IMR-90 (cell line): ENCODE measurements around the gene GNB1L. TPM values are rescaled to one million over a fixed set of nuclear protein-coding genes. Genes with fewer than 3 reads are reported as not detected.
A peak's percentile ranks its signal among the peaks of the same experiment; 100 is the strongest.

Experiments used
- ATAC-seq: fragments of 200-7000 bp; cut with Tn5 transposase; 2 replicates; pipeline ENCODE4 v1.9.1; 2020; ENCODE audit warnings: low read depth, mild to moderate bottlenecking, moderate library complexity
- BruUV-seq: library from RNA; stranded (reverse); fragments of 400-500 nt; replicated peaks from 2 replicates; lab custom pipeline; 2021; lab: Mats Ljungman, UMichigan
- CTCF ChIA-PET: fragments of 300-600 bp; formaldehyde crosslinking; extraction: SDS; loops from one replicate; lab custom pipeline; 2021; ENCODE audit warnings: antibody characterized with exemption; lab: Yijun Ruan, JAX
- POLR2A ChIA-PET: fragments of 300-600 bp; sonication (Branson Sonifier 250); formaldehyde crosslinking; loops from one replicate; lab custom pipeline; 2022; ENCODE audit warnings: antibody characterized with exemption; ENCODE audit not compliant: unreplicated experiment; lab: Charles Lee
- DNase-seq: peaks from one replicate; pipeline ENCODE4 v3.0.0; 2013
- H2AFZ ChIP-seq: replicated peaks from 2 replicates; pipeline ENCODE3; 2013; ENCODE audit warnings: low read length, mild to moderate bottlenecking; ENCODE audit not compliant: poor library complexity
- H2AK5ac ChIP-seq: 2 replicates; pipeline ENCODE4 v1.6.1; 2013; ENCODE audit warnings: low read depth, low read length, inconsistent platforms
- H2AK9ac ChIP-seq: replicated peaks from 2 replicates; pipeline ENCODE3; 2013; ENCODE audit warnings: mild to moderate bottlenecking, low read depth, low read length, moderate library complexity; ENCODE audit not compliant: poor library complexity
- H2BK120ac ChIP-seq: 2 replicates; pipeline ENCODE4 v1.6.1; 2013; ENCODE audit warnings: low read depth, low read length, inconsistent platforms
- H2BK15ac ChIP-seq: 3 replicates; pipeline ENCODE4 v1.6.1; 2013; ENCODE audit warnings: low read depth, low read length, inconsistent platforms
- H2BK20ac ChIP-seq: 2 replicates; pipeline ENCODE4 v1.6.1; 2013; ENCODE audit warnings: low read depth, mild to moderate bottlenecking, inconsistent platforms, low read length, moderate library complexity
- H2BK5ac ChIP-seq: 2 replicates; pipeline ENCODE4 v1.6.1; 2013; ENCODE audit warnings: mild to moderate bottlenecking, low read depth, low read length, inconsistent platforms; ENCODE audit not compliant: poor library complexity, severe bottlenecking
- H3K14ac ChIP-seq: replicated peaks from 2 replicates; pipeline ENCODE4 v1.6.1; 2013; ENCODE audit warnings: low read depth, low read length, inconsistent platforms
- H3K18ac ChIP-seq: 2 replicates; pipeline ENCODE4 v1.6.1; 2013; ENCODE audit warnings: low read depth, low read length, control low read depth
- H3K23ac ChIP-seq: 2 replicates; pipeline ENCODE4 v1.6.1; 2013; ENCODE audit warnings: low read depth, low read length, inconsistent platforms
- H3K27ac ChIP-seq: 2 replicates; pipeline ENCODE4 v1.5.1; 2013; ENCODE audit warnings: mild to moderate bottlenecking, control low read depth, low read length; ENCODE audit not compliant: insufficient read depth
- H3K27me3 ChIP-seq: 2 replicates; pipeline ENCODE4 v1.6.1; 2013; ENCODE audit warnings: low read length; ENCODE audit not compliant: control insufficient read depth, insufficient read depth
- H3K36me3 ChIP-seq: 2 replicates; pipeline ENCODE4 v1.6.1; 2013; ENCODE audit warnings: low read length, mixed read lengths; ENCODE audit not compliant: control insufficient read depth, insufficient read depth
- H3K4ac ChIP-seq: 2 replicates; pipeline ENCODE4 v1.6.1; 2013; ENCODE audit warnings: low read depth, low read length, inconsistent platforms
- H3K4me1 ChIP-seq: 2 replicates; pipeline ENCODE4 v1.6.1; 2013; ENCODE audit warnings: low read length, mixed read lengths; ENCODE audit not compliant: control insufficient read depth, insufficient read depth
- H3K4me2 ChIP-seq: 2 replicates; pipeline ENCODE4 v1.6.1; 2013; ENCODE audit warnings: low read depth, mild to moderate bottlenecking, control low read depth, low read length, moderate library complexity
- H3K4me3 ChIP-seq: 2 replicates; pipeline ENCODE4 v1.5.1; 2013; ENCODE audit warnings: low read depth, mild to moderate bottlenecking, control low read depth, low read length, moderate library complexity; ENCODE audit not compliant: insufficient read depth
- H3K56ac ChIP-seq: 2 replicates; pipeline ENCODE4 v1.6.1; 2013; ENCODE audit warnings: low read length, inconsistent platforms; ENCODE audit not compliant: insufficient read depth; ENCODE audit errors: extremely low read depth
- H3K79me1 ChIP-seq, 2 experiments: 2 replicates each; pipeline ENCODE4 v1.6.1; 2013; ENCODE audit warnings: low read length in 2 of 2, inconsistent platforms in 1 of 2, low read depth in 1 of 2
- H3K9ac ChIP-seq: 2 replicates; pipeline ENCODE4 v1.6.1; 2013; ENCODE audit warnings: low read depth, low read length, control low read depth
- H3K9me1 ChIP-seq: 2 replicates; pipeline ENCODE4 v1.6.1; 2013; ENCODE audit warnings: low read length, inconsistent platforms; ENCODE audit not compliant: insufficient read depth
- H3K9me3 ChIP-seq: 2 replicates; pipeline ENCODE4 v1.6.1; 2013; ENCODE audit warnings: low read length; ENCODE audit not compliant: control insufficient read depth, insufficient read depth
- H4K20me1 ChIP-seq: 2 replicates; pipeline ENCODE4 v1.6.1; 2013; ENCODE audit warnings: low read length, inconsistent platforms; ENCODE audit not compliant: insufficient read depth
- H4K5ac ChIP-seq: 2 replicates; pipeline ENCODE4 v1.6.1; 2013; ENCODE audit warnings: mild to moderate bottlenecking, low read depth, low read length, control low read depth
- H4K8ac ChIP-seq, 2 experiments: 2 replicates each; pipeline ENCODE4 v1.6.1; 2013; ENCODE audit warnings: low read depth in 2 of 2, low read length in 2 of 2, control low read depth in 1 of 2, inconsistent platforms in 1 of 2
- H4K91ac ChIP-seq: 2 replicates; pipeline ENCODE4 v1.6.1; 2013; ENCODE audit warnings: low read depth, low read length, inconsistent platforms; ENCODE audit not compliant: insufficient read depth
- BHLHE40 ChIP-seq: fragments of 150-350 bp; IDR thresholded peaks from 2 replicates; pipeline ENCODE4 v1.6.1; 2016; ENCODE audit warnings: mild to moderate bottlenecking, low read depth, low read length
- CEBPB ChIP-seq: IDR thresholded peaks from 2 replicates; pipeline ENCODE4 v1.6.1; 2012; ENCODE audit warnings: low read depth, low read length, improper control_type of control experiment
- FOS ChIP-seq: fragments of 150-350 bp; IDR thresholded peaks from 2 replicates; pipeline ENCODE4 v1.6.1; 2016; ENCODE audit warnings: low read depth, low read length
- MAFK ChIP-seq: IDR thresholded peaks from 2 replicates; pipeline ENCODE4 v1.6.1; 2012; ENCODE audit warnings: low read depth, low read length, improper control_type of control experiment
- MAZ ChIP-seq: IDR thresholded peaks from 2 replicates; pipeline ENCODE4 v1.6.1; 2012; ENCODE audit warnings: low read depth, mild to moderate bottlenecking, low read length, improper control_type of control experiment, moderate library complexity, borderline replicate concordance
- NFE2L2 ChIP-seq: fragments of 150-350 bp; IDR thresholded peaks from 2 replicates; pipeline ENCODE4 v1.6.1; 2016; ENCODE audit warnings: low read depth, mild to moderate bottlenecking, low read length
- RAD21 ChIP-seq: IDR thresholded peaks from 2 replicates; pipeline ENCODE4 v1.6.1; 2012; ENCODE audit warnings: low read length, improper control_type of control experiment
- RCOR1 ChIP-seq: IDR thresholded peaks from 2 replicates; pipeline ENCODE4 v1.6.1; 2012; ENCODE audit warnings: mild to moderate bottlenecking, low read length, improper control_type of control experiment; ENCODE audit not compliant: insufficient replicate concordance
- RFX5 ChIP-seq: IDR thresholded peaks from 2 replicates; pipeline ENCODE4 v1.8.0; 2012; ENCODE audit warnings: low read depth, mild to moderate bottlenecking, low read length, moderate library complexity
- SMC3 ChIP-seq: fragments of 150-350 bp; IDR thresholded peaks from 2 replicates; pipeline ENCODE4 v1.6.1; 2016; ENCODE audit warnings: low read depth, mild to moderate bottlenecking, antibody characterized with exemption, low read length, moderate library complexity
- WGBS, 2 experiments: methylation state at CpG; one replicate each; pipeline versions ENCODE4 v1.1.5 to v1.1.7; 2013; ENCODE audit warnings: missing lambda C conversion rate in 2 of 2; ENCODE audit not compliant: insufficient read length in 1 of 2; ENCODE audit errors: extremely low coverage in 2 of 2; 5-methylcytosine and 5-hydroxymethylcytosine counted together
- dilution Hi-C: fragments of 300-500 bp; cut with HindIII; formaldehyde crosslinking; loops from one replicate; pipeline ENCODE4 v1.14.3; 2018; ENCODE audit warnings: low sequenced_read_pairs; ENCODE audit not compliant: unreplicated experiment
- in situ Hi-C: fragments of 300-500 bp; cut with MboI; formaldehyde crosslinking; loops from 3 replicates; pipeline ENCODE4 v1.14.3; 2019; ENCODE audit warnings: low sequenced_read_pairs, inconsistent platforms, mixed read lengths
- intact Hi-C: fragments of 100-400 bp; cut with micrococcal nuclease; formaldehyde crosslinking; loops from 2 replicates; pipeline ENCODE4 v1.10.0; 2022
- polyA plus RNA-seq, 3 experiments: library from polyadenylated mRNA; depleted of rRNA; stranded (reverse); fragments of >200 nt; gene quantifications; 2 replicates each; pipeline ENCODE4 v1.2.3, GENCODE V29; 2012; ENCODE audit warnings: low replicate concordance in 1 of 3
- total RNA-seq: library from RNA; depleted of rRNA; stranded (reverse); fragments of >200 nt; gene quantifications from 2 replicates; pipeline ENCODE4 v1.2.3, GENCODE V29; 2012
- TF ChIP-seq, protein P1 (sequence below): conservative IDR thresholded peaks from 2 replicates; pipeline ENCODE4 v1.5.1; 2012; ENCODE audit warnings: mild to moderate bottlenecking, low read depth, low read length, improper control_type of control experiment
- TF ChIP-seq, protein P2 (sequence below): fragments of 150-350 bp; IDR thresholded peaks from 2 replicates; pipeline ENCODE4 v1.6.1; 2016; ENCODE audit warnings: low read depth, mild to moderate bottlenecking, low read length, moderate library complexity, borderline replicate concordance
- TF ChIP-seq, protein P3 (sequence below): fragments of 150-350 bp; IDR thresholded peaks from 2 replicates; pipeline ENCODE4 v1.6.1; 2017; ENCODE audit warnings: mild to moderate bottlenecking, antibody characterized with exemption, low read length, low read depth

GNB1L gene
- total and polyA plus RNA-seq, 2 of the 4 experiments (the other 2 are of a cell fraction) = 2.5 to 4.4 TPM

- in situ Hi-C loops = no loop called here
- intact Hi-C loops = no loop called here
Measured at GRCh38 chr22:19879992-19880785, 25.5 kb upstream of the GNB1L start.

More at GRCh38 chr22:19879992-19880785, 25.5 kb upstream of the GNB1L start:
- H2BK15ac ChIP-seq = peak overlapping the region; percentile 95
- ATAC-seq (no peak), DNase-seq (no peak)
- peak overlapping the region; percentile 99 for H2AK5ac ChIP-seq
- H4K8ac ChIP-seq = peak overlapping the region; percentile 93 to 96
- H3K79me1 ChIP-seq = peaks cover 18 to 51% of the 10 kb centered on the region in 2 experiments
- peak overlapping the region; percentile 100 for H2BK120ac ChIP-seq
- peak overlapping the region; percentile 68 for H4K5ac ChIP-seq
- H3K4me1 ChIP-seq = peaks cover 54% of the 10 kb centered on the region
- peak overlapping the region; percentile 96 for H3K14ac ChIP-seq
- peak overlapping the region; percentile 99 for H3K4ac ChIP-seq
- H3K9me3 ChIP-seq = no peaks in the 10 kb centered on the region
- ChIA-PET CTCF (interaction anchor here (0.6 to 1.6 kb wide), 2 partner anchors 12 to 79 kb away, joined by 3 to 4 read pairs; no protein-coding TSS in a partner anchor), POLR2A (no interaction called here)
- dilution Hi-C loops = no loop called here
- H2AFZ ChIP-seq = peak overlapping the region; percentile 72
- BruUV-seq = no TSS peak
- no peak overlapping the region for H3K4me3 ChIP-seq
- peak overlapping the region; percentile 97 for H2AK9ac ChIP-seq
- peaks cover 4% of the 10 kb centered on the region for H4K20me1 ChIP-seq
- peak overlapping the region; percentile 100 for H4K91ac ChIP-seq
- peak overlapping the region; percentile 96 for H3K23ac ChIP-seq
- H2BK5ac ChIP-seq = peak overlapping the region; percentile 97
- H3K9ac ChIP-seq = peak overlapping the region; percentile 12; the same call in 1 of the 2 replicates
- H3K4me2 ChIP-seq = peak overlapping the region; percentile 51; the same call in 1 of the 2 replicates
- peak overlapping the region; percentile 100 for H2BK20ac ChIP-seq
- H3K18ac ChIP-seq = peak overlapping the region; percentile 58
- H3K9me1 ChIP-seq = peaks cover 54% of the 10 kb centered on the region
- H3K36me3 ChIP-seq = no peaks in the 10 kb centered on the region
- peak overlapping the region; percentile 84 for H3K27ac ChIP-seq
- TF ChIP-seq MAZ (no peak), RCOR1 (no peak), SMC3 (no peak), MAFK (no peak), CEBPB (no peak), BHLHE40 (no peak), RFX5 (no peak), NFE2L2 (no peak), RAD21 (no peak), FOS (no peak)
- TF ChIP-seq, protein P1, sequence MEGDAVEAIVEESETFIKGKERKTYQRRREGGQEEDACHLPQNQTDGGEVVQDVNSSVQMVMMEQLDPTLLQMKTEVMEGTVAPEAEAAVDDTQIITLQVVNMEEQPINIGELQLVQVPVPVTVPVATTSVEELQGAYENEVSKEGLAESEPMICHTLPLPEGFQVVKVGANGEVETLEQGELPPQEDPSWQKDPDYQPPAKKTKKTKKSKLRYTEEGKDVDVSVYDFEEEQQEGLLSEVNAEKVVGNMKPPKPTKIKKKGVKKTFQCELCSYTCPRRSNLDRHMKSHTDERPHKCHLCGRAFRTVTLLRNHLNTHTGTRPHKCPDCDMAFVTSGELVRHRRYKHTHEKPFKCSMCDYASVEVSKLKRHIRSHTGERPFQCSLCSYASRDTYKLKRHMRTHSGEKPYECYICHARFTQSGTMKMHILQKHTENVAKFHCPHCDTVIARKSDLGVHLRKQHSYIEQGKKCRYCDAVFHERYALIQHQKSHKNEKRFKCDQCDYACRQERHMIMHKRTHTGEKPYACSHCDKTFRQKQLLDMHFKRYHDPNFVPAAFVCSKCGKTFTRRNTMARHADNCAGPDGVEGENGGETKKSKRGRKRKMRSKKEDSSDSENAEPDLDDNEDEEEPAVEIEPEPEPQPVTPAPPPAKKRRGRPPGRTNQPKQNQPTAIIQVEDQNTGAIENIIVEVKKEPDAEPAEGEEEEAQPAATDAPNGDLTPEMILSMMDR = no peak
- TF ChIP-seq, protein P2, sequence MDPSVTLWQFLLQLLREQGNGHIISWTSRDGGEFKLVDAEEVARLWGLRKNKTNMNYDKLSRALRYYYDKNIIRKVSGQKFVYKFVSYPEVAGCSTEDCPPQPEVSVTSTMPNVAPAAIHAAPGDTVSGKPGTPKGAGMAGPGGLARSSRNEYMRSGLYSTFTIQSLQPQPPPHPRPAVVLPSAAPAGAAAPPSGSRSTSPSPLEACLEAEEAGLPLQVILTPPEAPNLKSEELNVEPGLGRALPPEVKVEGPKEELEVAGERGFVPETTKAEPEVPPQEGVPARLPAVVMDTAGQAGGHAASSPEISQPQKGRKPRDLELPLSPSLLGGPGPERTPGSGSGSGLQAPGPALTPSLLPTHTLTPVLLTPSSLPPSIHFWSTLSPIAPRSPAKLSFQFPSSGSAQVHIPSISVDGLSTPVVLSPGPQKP = no peak
- TF ChIP-seq, protein P3, sequence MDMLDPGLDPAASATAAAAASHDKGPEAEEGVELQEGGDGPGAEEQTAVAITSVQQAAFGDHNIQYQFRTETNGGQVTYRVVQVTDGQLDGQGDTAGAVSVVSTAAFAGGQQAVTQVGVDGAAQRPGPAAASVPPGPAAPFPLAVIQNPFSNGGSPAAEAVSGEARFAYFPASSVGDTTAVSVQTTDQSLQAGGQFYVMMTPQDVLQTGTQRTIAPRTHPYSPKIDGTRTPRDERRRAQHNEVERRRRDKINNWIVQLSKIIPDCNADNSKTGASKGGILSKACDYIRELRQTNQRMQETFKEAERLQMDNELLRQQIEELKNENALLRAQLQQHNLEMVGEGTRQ = no peak
- no peaks in the 10 kb centered on the region for H3K27me3 ChIP-seq
- 93% methylated on average over 20 of the region's 34 CpGs; no CpG with 5 or more reads in 1 of the 2 experiments for WGBS, 2 experiments
- H3K56ac ChIP-seq = peak overlapping the region; percentile 68; the same call in 1 of the 2 replicates
